Astrocyte of the spinal cord (primary cell): Measurements from ENCODE around the gene NDUFB2.
"Not testable (repeated sequence)": the region's sequence is repeated elsewhere in the genome, so short reads cannot be mapped to it uniquely, and the experiment has no call there.

Experiments used
- DNase-seq: peaks from one replicate; pipeline ENCODE4 v3.0.0; 2011; ENCODE audit warnings: low read depth, low spot score
- H3K4me3 ChIP-seq: 2 replicates; pipeline ENCODE4 v1.5.1; 2011; ENCODE audit warnings: low read depth, mild to moderate bottlenecking, low read length, moderate library complexity
- CTCF ChIP-seq: IDR thresholded peaks from 2 replicates; pipeline ENCODE4 v1.5.1; 2012; ENCODE audit warnings: low read depth, mild to moderate bottlenecking, low read length, inconsistent platforms
- in situ Hi-C: cut with HindIII; loops from 2 replicates; pipeline ENCODE4 v1.10.0; 2017; ENCODE audit warnings: low sequenced_read_pairs

Gene NDUFB2

GRCh38 chr7:140661124-140661523, 35.4 kb upstream of the NDUFB2 start:
- DNase-seq = no peak
- TF ChIP-seq CTCF = peak; percentile 27
- no peak overlapping the region for H3K4me3 ChIP-seq
- in situ Hi-C loops = no loop called here

- DNase-seq, in situ Hi-C loops, H3K4me3 ChIP-seq: not testable (repeated sequence)
Measured at GRCh38 chr7:140662938-140663337, 33.6 kb upstream of the NDUFB2 start.

DNA sequence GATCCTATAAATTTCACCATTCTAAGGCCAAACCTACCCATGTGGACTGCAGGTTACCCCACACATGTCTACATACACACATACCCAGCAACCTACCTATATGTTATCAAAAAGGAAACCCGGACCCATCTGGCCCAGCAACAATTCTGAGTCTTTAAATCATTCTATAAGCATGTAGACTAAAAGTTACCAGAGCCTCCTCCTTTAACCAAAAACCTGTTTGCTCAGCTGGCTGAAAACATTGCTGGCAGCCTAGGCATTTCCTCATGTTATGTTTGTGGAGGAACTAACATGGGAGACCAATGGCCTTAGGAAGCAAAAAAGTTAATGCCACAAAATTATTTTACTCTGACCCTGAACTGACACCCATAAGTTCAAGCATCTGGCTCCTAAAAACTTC, 29.0 kb upstream of the NDUFB2 start:
- no peak for DNase-seq
- no peak overlapping the region for H3K4me3 ChIP-seq
- in situ Hi-C loops = no loop called here
- TF ChIP-seq CTCF = no peak

DNA sequence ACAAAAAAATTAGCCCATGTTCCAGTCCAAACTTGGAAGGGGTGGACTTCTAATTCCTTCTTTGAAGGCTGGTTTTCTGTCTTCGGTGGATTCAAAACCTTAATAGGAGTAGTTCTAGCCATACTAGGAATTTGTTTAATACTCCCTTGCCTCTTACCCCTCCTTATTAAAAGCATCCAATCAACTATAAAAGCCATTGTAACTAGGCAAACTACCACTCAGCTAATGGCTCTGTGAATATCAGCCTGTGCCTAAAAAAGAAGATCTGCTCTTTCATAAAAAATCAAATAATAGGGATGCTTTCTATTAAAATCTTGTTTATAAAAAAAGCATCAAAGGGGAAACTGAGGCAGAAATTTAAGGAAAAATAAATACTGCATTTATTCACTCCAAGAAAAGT, 27.9 kb upstream of the NDUFB2 start:
- in situ Hi-C loops = no loop called here
- no peak for DNase-seq
- no peak for TF ChIP-seq CTCF
- no peak overlapping the region for H3K4me3 ChIP-seq

- in situ Hi-C loops = no loop called here
- no peak for TF ChIP-seq CTCF
- DNase-seq = no peak
Measured at GRCh38 chr7:140669352-140669751, 27.2 kb upstream of the NDUFB2 start.

GRCh38 chr7:140669862-140670261, 26.6 kb upstream of the NDUFB2 start:
- H3K4me3 ChIP-seq, in situ Hi-C loops, DNase-seq: not testable (repeated sequence)

More at GRCh38 chr7:140669352-140669751, 27.2 kb upstream of the NDUFB2 start:
- no peak overlapping the region for H3K4me3 ChIP-seq

GRCh38 chr7:140670343-140670935, 26.1 kb upstream of the NDUFB2 start:
- DNase-seq = no peak
- H3K4me3 ChIP-seq = no peak overlapping the region
- in situ Hi-C loops = no loop called here
- no peak for TF ChIP-seq CTCF

DNA sequence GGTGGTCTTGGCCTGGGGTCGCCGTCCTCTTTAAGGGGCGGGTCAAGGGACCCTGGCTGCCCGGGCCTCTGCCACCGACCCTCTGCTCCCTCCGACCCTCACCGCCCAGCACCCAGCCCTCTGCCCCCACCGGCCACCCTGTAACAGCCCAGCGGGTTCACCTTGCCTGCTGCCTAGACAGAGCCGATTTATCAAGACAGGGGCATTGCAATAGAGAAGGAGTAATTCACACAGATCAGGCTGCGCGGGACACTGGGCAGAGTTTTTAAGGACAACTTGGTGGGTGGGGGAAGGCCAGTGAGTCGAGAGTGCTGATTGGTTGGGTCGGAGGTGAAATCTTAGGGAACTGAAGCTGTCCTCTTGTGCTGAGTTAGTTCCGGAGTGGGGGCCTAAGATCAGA, 24.5 kb upstream of the NDUFB2 start:
- TF ChIP-seq CTCF = no peak
- no peak for DNase-seq
- no peak overlapping the region for H3K4me3 ChIP-seq
- in situ Hi-C loops = no loop called here
